ENCODE data around the gene MRTO4.
"Not testable (repeated sequence)": the region's sequence is repeated elsewhere in the genome, so short reads cannot be mapped to it uniquely, and the experiment has no call there.

The MRTO4 gene

GRCh38 chr1:19251305-19252196 lies at the start of gene MRTO4, which contains the start of gene EMC1:
Gene MRTO4 (plus strand): TSS chr1:19251805. CDS start chr1:19251836, 31 bp downstream.
Gene EMC1 (minus strand): TSS chr1:19251524. CDS start chr1:19251509, 15 bp downstream.
- DNase-seq (ENCODE audit: low spot score) = peak; percentile 84

- DNase-seq (ENCODE audit: low spot score) = no peak
Measured at GRCh38 chr1:19202396-19202795, 49.2 kb upstream of the MRTO4 start.

DNA sequence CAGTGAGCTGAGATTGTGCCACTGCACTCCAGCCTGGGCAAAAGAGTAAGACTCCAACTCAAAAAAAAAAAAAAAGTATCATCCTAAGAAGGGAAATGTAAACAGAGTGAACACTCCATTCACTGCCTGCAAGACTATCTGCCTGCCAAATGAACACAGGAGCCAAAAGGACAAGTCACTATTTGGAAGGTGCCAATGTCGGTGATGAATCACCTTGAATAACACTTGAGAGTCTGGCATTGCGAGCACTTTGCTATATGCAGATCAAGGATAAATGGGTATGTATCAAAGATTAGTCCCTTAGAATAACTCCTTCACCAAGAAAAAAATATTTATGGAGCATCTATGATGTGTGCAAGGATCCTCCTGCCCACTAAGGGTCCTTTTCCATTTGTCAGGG lies 48.2 kb upstream of the MRTO4 start:
- DNase-seq (ENCODE audit: low spot score) = no peak

- DNase-seq (ENCODE audit: low spot score) = no peak
Measured at GRCh38 chr1:19204446-19205266, 46.9 kb upstream of the MRTO4 start.

DNA sequence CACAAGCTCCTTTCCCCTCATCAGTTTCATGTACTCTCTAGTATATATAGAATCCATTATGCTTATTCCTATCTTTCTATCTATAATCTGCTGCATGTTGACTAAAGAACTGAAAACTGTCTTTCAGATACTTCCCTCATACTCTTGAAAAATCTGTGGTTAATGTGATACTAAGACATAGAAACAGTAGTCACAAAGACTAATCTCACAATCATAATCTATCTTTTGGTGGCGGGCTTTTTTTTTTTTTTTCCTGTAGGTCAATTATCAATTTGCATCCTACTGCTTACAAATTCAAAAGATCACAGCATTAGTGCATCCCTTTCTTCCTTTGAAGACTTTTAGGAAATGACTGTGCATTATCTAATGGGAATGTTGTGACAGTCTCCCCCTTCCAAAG lies 46.2 kb upstream of the MRTO4 start:
- DNase-seq (ENCODE audit: low spot score) = no peak

- no peak for DNase-seq (ENCODE audit: low spot score)
Measured at GRCh38 chr1:19205845-19206244, 45.8 kb upstream of the MRTO4 start.

DNA sequence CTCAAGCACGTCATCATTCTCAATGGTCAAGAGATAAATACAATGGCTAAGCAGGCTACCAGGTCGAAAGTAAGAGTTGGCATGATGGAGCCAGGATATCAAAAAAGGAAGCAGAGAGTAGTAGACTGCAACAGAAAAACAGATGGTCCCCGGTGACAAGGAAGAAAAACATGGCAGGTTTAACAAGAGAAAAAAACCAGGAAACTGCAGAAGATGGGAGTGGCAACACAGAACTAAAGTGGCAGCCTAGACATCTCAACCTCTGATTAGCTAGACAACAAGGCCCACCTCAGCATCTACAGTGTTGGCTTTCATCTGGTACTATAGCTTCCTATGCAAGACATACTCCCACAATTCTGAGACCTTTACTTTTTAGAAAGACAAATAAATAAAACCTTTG lies 44.7 kb upstream of the MRTO4 start:
- no peak for DNase-seq (ENCODE audit: low spot score)

GRCh38 chr1:19208710-19209438 lies 42.7 kb upstream of the MRTO4 start:
- no peak for DNase-seq (ENCODE audit: low spot score)

DNA sequence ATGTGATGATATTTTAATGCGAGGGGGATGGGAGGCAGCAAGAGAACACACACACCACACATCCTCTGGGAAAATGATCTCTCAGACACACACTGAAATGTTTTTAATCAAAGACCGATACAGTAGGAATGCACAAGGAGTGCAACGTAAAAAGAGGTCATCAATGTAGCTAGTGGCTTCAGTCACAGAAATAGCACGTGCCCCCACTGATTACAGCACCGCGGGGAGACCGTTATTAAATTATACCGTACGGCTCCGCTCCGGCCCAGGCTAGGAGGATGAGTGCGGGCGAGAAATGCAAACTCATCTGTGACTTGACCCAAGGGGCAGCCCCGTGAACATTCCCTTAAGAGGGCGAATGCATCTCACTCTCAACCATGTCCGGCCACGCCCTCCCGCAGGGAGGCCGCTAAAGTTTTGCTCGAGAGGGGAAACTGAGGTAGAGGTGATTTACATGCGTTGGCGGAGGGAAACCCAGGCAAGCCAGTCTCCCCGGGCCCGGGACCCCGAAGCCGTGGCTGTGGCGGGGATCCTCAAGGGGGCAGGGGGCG lies 42.1 kb upstream of the MRTO4 start:
- peak; percentile 36 for DNase-seq (ENCODE audit: low spot score)

GRCh38 chr1:19209990-19210771 lies 41.4 kb upstream of the MRTO4 start, which contains the start of gene UBR4:
Gene UBR4 (minus strand): TSS chr1:19210266. CDS start chr1:19210248, 18 bp downstream.
- DNase-seq (ENCODE audit: low spot score) = peak; percentile 98

- peak; percentile 2 for DNase-seq (ENCODE audit: low spot score)
Measured at GRCh38 chr1:19210772-19211549, 40.6 kb upstream of the MRTO4 start.

DNA sequence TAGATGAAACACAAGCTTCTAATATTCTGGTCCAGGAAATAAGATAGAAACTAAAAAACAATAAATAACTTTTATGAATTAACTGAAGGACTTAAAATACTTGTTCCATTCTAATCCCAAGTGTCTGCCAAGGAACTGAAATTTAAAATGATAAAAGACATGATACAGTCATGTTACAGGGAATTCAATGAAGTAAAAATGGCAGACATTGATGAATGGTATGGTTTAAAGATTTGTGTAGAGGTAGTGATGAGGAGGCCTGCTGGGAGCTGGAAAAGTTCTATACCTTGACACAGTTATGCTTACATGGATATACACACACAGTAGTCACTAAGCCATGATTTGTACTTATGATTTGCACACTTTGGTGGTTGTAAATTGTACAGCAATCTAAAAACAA lies 39.4 kb upstream of the MRTO4 start:
- DNase-seq (ENCODE audit: low spot score) = no peak

GRCh38 chr1:19213580-19213979 lies 38.0 kb upstream of the MRTO4 start:
- no peak for DNase-seq (ENCODE audit: low spot score)

GRCh38 chr1:19216585-19216984 lies 35.0 kb upstream of the MRTO4 start:
- DNase-seq (ENCODE audit: low spot score) = not testable (repeated sequence)

DNA sequence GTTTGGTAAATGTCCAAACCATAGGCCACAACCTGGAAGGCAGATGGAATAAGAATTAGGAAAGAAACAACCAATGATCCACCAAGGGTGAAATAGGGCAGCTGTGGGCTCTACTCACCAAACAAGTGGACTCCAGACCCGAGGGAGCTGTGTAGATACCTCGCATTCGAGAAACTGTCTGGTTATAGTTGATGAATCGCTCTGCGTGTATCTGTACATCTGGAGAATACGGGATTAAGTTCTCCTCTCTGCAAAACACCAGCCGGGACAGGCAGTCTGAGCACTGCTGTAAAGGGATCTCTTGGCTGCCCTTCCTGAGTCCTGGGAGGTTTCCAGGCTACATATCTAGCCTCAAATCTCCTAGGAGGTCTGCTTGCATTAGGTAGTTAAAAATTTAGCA lies 32.2 kb upstream of the MRTO4 start:
- no peak for DNase-seq (ENCODE audit: low spot score)

DNA sequence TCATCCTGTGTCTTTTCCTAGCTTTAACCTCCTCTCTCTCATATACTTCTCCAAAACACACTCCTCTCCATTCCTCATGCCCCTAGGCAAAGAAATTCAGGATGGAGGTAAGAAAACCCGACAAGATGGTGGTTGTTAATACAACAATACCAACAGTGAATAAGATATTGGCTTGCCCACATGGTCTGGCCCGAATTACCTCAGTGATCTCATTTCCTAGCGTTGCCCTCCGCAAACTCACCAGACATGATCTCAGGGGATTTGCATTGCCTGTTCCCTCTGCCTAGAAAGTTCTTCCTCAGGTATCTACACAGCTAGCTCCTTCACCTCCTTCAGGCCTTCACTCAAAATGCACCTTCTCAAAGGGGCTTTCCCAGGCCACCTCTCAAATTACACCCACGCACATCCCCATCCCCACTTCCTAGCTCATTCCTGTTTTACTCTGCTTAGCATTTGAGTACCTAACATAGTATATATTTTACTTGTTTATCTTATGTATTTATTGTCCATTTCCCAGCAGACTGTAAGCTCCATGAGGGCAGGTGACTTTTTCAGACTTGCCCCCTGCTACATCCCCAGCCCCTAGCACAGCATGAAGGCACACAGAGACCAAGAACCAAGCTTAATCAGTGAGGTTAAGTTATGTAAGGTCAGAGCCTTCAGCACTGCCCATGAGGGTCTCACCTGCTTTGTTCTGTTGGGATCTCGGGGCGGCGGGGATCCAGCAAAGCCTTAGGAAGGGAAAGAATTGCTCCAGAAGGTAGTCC lies 31.3 kb upstream of the MRTO4 start:
- no peak for DNase-seq (ENCODE audit: low spot score)

GRCh38 chr1:19220991-19221390 lies 30.6 kb upstream of the MRTO4 start:
- no peak for DNase-seq (ENCODE audit: low spot score)

GRCh38 chr1:19222573-19222972 lies 29.0 kb upstream of the MRTO4 start:
- no peak for DNase-seq (ENCODE audit: low spot score)
